HCT116 (cell line): Measurements from ENCODE around the gene PLCL2. TPM values are rescaled to one million over a fixed set of nuclear protein-coding genes. Genes with fewer than 3 reads are reported as not detected.

Experiments used
- ATAC-seq: fragments of 200-7000 bp; cut with Tn5 transposase; 2 replicates; pipeline ENCODE4 v1.9.1; 2020; ENCODE audit warnings: mild to moderate bottlenecking, moderate library complexity
- BruUV-seq: library from RNA; stranded (reverse); fragments of 400-500 nt; replicated peaks from 2 replicates; lab custom pipeline; 2021; lab: Mats Ljungman, UMichigan
- CTCF ChIA-PET: fragments of 300-600 bp; sonication (Branson Sonifier 250); formaldehyde crosslinking; loops from one replicate; lab custom pipeline; 2021; ENCODE audit warnings: antibody characterized with exemption; lab: Charles Lee
- POLR2A ChIA-PET: fragments of 300-600, 350-600 bp; sonication (Branson Sonifier 250); formaldehyde crosslinking; loops from one replicate; lab custom pipeline; 2021; ENCODE audit warnings: antibody characterized with exemption; lab: Charles Lee
- RAD21 ChIA-PET, 2 experiments: fragments of 300-600 bp; sonication (Branson Sonifier 250); formaldehyde crosslinking; loops; one replicate each; lab custom pipeline; 2023; ENCODE audit warnings: low total read pairs in 2 of 2; ENCODE audit not compliant: uncharacterized antibody in 2 of 2, unreplicated experiment in 2 of 2, low non-redundant PET in 1 of 2; lab: Charles Lee
- DNase-seq: peaks from one replicate; pipeline ENCODE4 v3.0.0-alpha.2; 2010; ENCODE audit warnings: low read depth, low spot score
- H2AFZ ChIP-seq: fragments of 200-600 bp; shearing (Covaris generic), sonication (generic); 2 replicates; pipeline ENCODE4 v1.6.1; 2017; ENCODE audit warnings: low read depth, mixed run types, mixed read lengths, antibody characterized with exemption, low read length; ENCODE audit not compliant: poor library complexity, severe bottlenecking
- H3K27ac ChIP-seq: 2 replicates; pipeline ENCODE4 v1.5.1; 2012; ENCODE audit warnings: low read depth, low read length
- H3K27me3 ChIP-seq: fragments of 200-600 bp; sonication (generic); 2 replicates; pipeline ENCODE4 v1.6.1; 2016; ENCODE audit warnings: mixed run types, low read length, mixed read lengths; ENCODE audit not compliant: insufficient read depth
- H3K36me3 ChIP-seq, 2 experiments: fragments of 200-500 bp in 1 of 2; fragments of 200-600 bp in 1 of 2; sonication (Bioruptor generic) in 1 of 2; sonication (generic) in 1 of 2; 2 replicates each; pipeline versions ENCODE4 v1.5.1 to v1.6.1; 2014 to 2016; ENCODE audit warnings: low read length in 2 of 2, inconsistent platforms in 1 of 2, mixed read lengths in 1 of 2, mixed run types in 1 of 2; ENCODE audit not compliant: insufficient read depth in 2 of 2, control insufficient read depth in 1 of 2
- H3K4me1 ChIP-seq, 2 experiments: fragments of 200-600 bp in 1 of 2; sonication (generic) in 1 of 2; 2 replicates each; pipeline versions ENCODE4 v1.5.1 to v1.6.1; 2012 to 2017; ENCODE audit warnings: low read length in 2 of 2, inconsistent platforms in 1 of 2, mild to moderate bottlenecking in 1 of 2, mixed read lengths in 1 of 2, mixed run types in 1 of 2, moderate library complexity in 1 of 2; ENCODE audit not compliant: insufficient read depth in 2 of 2, control insufficient read depth in 1 of 2
- H3K4me2 ChIP-seq: fragments of 200-600 bp; sonication (generic); 2 replicates; pipeline ENCODE4 v1.6.1; 2017; ENCODE audit warnings: mixed run types, low read length, mixed read lengths
- H3K4me3 ChIP-seq, 2 experiments: fragments of 200-600 bp in 1 of 2; sonication (generic) in 1 of 2; replicated peaks in 1 of 2; 2 replicates each; pipeline ENCODE4 v1.5.1; 2011 to 2016; ENCODE audit warnings: low read length in 2 of 2, control low read depth in 1 of 2, low read depth in 1 of 2, mild to moderate bottlenecking in 1 of 2, mixed read lengths in 1 of 2, mixed run types in 1 of 2
- H3K79me2 ChIP-seq: fragments of 200-600 bp; sonication (generic); 2 replicates; pipeline ENCODE4 v1.6.1; 2017; ENCODE audit warnings: mild to moderate bottlenecking, mixed run types, low read length, moderate library complexity, mixed read lengths; ENCODE audit not compliant: insufficient read depth
- H3K9ac ChIP-seq: fragments of 200-600 bp; sonication (generic); 2 replicates; pipeline ENCODE4 v1.6.1; 2016; ENCODE audit warnings: low read length, mixed read lengths
- H3K9me2 ChIP-seq: fragments of 200-600 bp; sonication (generic), shearing (Covaris generic); 2 replicates; pipeline ENCODE4 v1.6.1; 2017; ENCODE audit warnings: mixed run types, mild to moderate bottlenecking, moderate library complexity; ENCODE audit not compliant: insufficient read depth
- H3K9me3 ChIP-seq, 2 experiments: fragments of 200-500 bp in 1 of 2; fragments of 200-600 bp in 1 of 2; sonication (Bioruptor generic) in 1 of 2; sonication (generic) in 1 of 2; 2 replicates each; pipeline ENCODE4 v1.6.1; 2014 to 2017; ENCODE audit warnings: low read length in 2 of 2, mixed read lengths in 2 of 2, inconsistent platforms in 1 of 2, low read depth in 1 of 2, mild to moderate bottlenecking in 1 of 2, mixed run types in 1 of 2, moderate library complexity in 1 of 2; ENCODE audit not compliant: control insufficient read depth in 1 of 2, insufficient read depth in 1 of 2
- H4K20me1 ChIP-seq: fragments of 200-600 bp; sonication (generic), shearing (Covaris generic); 2 replicates; pipeline ENCODE4 v1.6.1; 2017; ENCODE audit warnings: mixed run types, mild to moderate bottlenecking, moderate library complexity; ENCODE audit not compliant: insufficient read depth
- CBX3 ChIP-seq: IDR thresholded peaks from 2 replicates; pipeline ENCODE4 v1.6.1; 2012; ENCODE audit warnings: low read depth
- CEBPB ChIP-seq: IDR thresholded peaks from 2 replicates; pipeline ENCODE4 v1.6.1; 2012; ENCODE audit warnings: low read depth
- CTCF ChIP-seq, 3 experiments: fragments of 200-600 bp in 1 of 3; sonication (generic) in 1 of 3; IDR thresholded peaks in 2 of 3; conservative IDR thresholded peaks in 1 of 3; 2 replicates each; pipeline ENCODE4 v1.5.1; 2012 to 2017; ENCODE audit warnings: low read depth in 2 of 3, low read length in 2 of 3, antibody characterized with exemption in 1 of 3, borderline replicate concordance in 1 of 3, control low read depth in 1 of 3, mild to moderate bottlenecking in 1 of 3, mixed read lengths in 1 of 3, mixed run types in 1 of 3, moderate library complexity in 1 of 3; ENCODE audit not compliant: insufficient read depth in 1 of 3
- ELF1 ChIP-seq: IDR thresholded peaks from 2 replicates; pipeline ENCODE4 v1.6.1; 2012; ENCODE audit warnings: low read depth, borderline replicate concordance
- EZH2 ChIP-seq: fragments of 200-600 bp; sonication (generic); IDR thresholded peaks from 2 replicates; pipeline ENCODE4 v1.6.1; 2017; ENCODE audit warnings: antibody characterized with exemption, mixed run types
- JUND ChIP-seq: IDR thresholded peaks from 2 replicates; pipeline ENCODE4 v1.6.1; 2012
- POLR2A ChIP-seq: IDR thresholded peaks from 2 replicates; pipeline ENCODE4 v1.7.0; 2011; ENCODE audit warnings: borderline replicate concordance; ENCODE audit not compliant: insufficient read depth, insufficient read length; ENCODE audit errors: extremely low read depth
- POLR2AphosphoS5 ChIP-seq: IDR thresholded peaks from 2 replicates; pipeline ENCODE4 v1.6.1; 2011; ENCODE audit warnings: mild to moderate bottlenecking, low read depth, low read length, moderate library complexity
- RAD21 ChIP-seq: IDR thresholded peaks from 2 replicates; pipeline ENCODE4 v1.6.1; 2012; ENCODE audit warnings: low read depth, mild to moderate bottlenecking
- REST ChIP-seq: IDR thresholded peaks from 2 replicates; pipeline ENCODE4 v1.6.1; 2012; ENCODE audit warnings: low read depth
- SIN3A ChIP-seq: IDR thresholded peaks from 2 replicates; pipeline ENCODE4 v1.6.1; 2012; ENCODE audit warnings: low read depth
- SP1 ChIP-seq: IDR thresholded peaks from 2 replicates; pipeline ENCODE4 v1.6.1; 2012; ENCODE audit warnings: low read depth
- SRF ChIP-seq: IDR thresholded peaks from 2 replicates; pipeline ENCODE4 v1.6.1; 2012; ENCODE audit warnings: low read depth
- TCF7L2 ChIP-seq: IDR thresholded peaks from 2 replicates; pipeline ENCODE4 v1.7.0; 2011; ENCODE audit warnings: borderline replicate concordance, inconsistent platforms; ENCODE audit not compliant: insufficient read depth, insufficient read length; ENCODE audit errors: extremely low read depth
- YY1 ChIP-seq: IDR thresholded peaks from 2 replicates; pipeline ENCODE4 v1.6.1; 2011; ENCODE audit warnings: low read length, low read depth, moderate library complexity, mild to moderate bottlenecking; ENCODE audit not compliant: insufficient replicate concordance; ENCODE audit errors: extremely low read depth
- ZBTB33 ChIP-seq: IDR thresholded peaks from 2 replicates; pipeline ENCODE4 v1.6.1; 2011; ENCODE audit warnings: mild to moderate bottlenecking, low read length, moderate library complexity; ENCODE audit not compliant: insufficient replicate concordance; ENCODE audit errors: extremely low read depth
- ZFX ChIP-seq: fragments of 450-650 bp; IDR thresholded peaks from 2 replicates; pipeline ENCODE4 v1.6.1; 2017
- ZNF274 ChIP-seq: fragments of 200-500 bp; sonication (Bioruptor generic); IDR thresholded peaks from 2 replicates; pipeline ENCODE4 v1.6.1; 2014; ENCODE audit warnings: mild to moderate bottlenecking, low read depth, low read length, inconsistent platforms
- intact Hi-C: fragments of 100-400 bp; cut with micrococcal nuclease; formaldehyde crosslinking; loops from 2 replicates; pipeline ENCODE4 v1.10.0; 2022
- total RNA-seq: library from RNA; stranded (reverse); gene quantifications from one replicate; pipeline ENCODE4 v1.2.1, GENCODE V29; 2021; ENCODE audit not compliant: unreplicated experiment

PLCL2 gene
- total RNA-seq, 1 experiment from 2014 or later = 2.2 TPM

- no peak for TF ChIP-seq ZNF274
Observed at GRCh38 chr3:16936676-16937230, 52.0 kb downstream of the PLCL2 start (continued).

- H3K36me3 ChIP-seq = no peaks in the 10 kb centered on the region
- ChIA-PET CTCF (no interaction called here), POLR2A (no interaction called here), RAD21 (no interaction called here)
- intact Hi-C loops = no loop called here
- no peaks in the 10 kb centered on the region for H3K9me3 ChIP-seq
- no peak overlapping the region for H3K9ac ChIP-seq
- H3K9me2 ChIP-seq = no peaks in the 10 kb centered on the region
- H3K4me1 ChIP-seq = no peaks in the 10 kb centered on the region
- DNase-seq (no peak), ATAC-seq (no peak)
- no peaks in the 10 kb centered on the region for H3K27me3 ChIP-seq
- H4K20me1 ChIP-seq = no peaks in the 10 kb centered on the region
- H3K79me2 ChIP-seq = no peaks in the 10 kb centered on the region
- H2AFZ ChIP-seq = no peak overlapping the region
- no TSS peak for BruUV-seq
- H3K4me2 ChIP-seq = no peak overlapping the region
- no peak overlapping the region for H3K4me3 ChIP-seq
- H3K27ac ChIP-seq = no peak overlapping the region
- no peak for TF ChIP-seq ELF1
- TF ChIP-seq SRF = no peak
- no peak for TF ChIP-seq TCF7L2
- no peak for TF ChIP-seq CEBPB
- no peak for TF ChIP-seq RAD21
- TF ChIP-seq ZBTB33 = no peak
- no peak for TF ChIP-seq REST
- no peak for TF ChIP-seq SP1
- TF ChIP-seq POLR2AphosphoS5 = no peak
- TF ChIP-seq ZFX = no peak
- TF ChIP-seq CBX3 = no peak
- TF ChIP-seq JUND = no peak
- TF ChIP-seq SIN3A = no peak
- TF ChIP-seq CTCF (IDR thresholded peaks at IDR 0.05 in 2 of 3, conservative IDR thresholded peaks at IDR 0.05 in 1 of 3; ENCODE audit: borderline replicate concordance in 1 of 3, insufficient read depth in 1 of 3, low read depth in 2 of 3, low read length in 2 of 3) = no peak
- TF ChIP-seq YY1 = no peak
- TF ChIP-seq ZNF274 = no peak
- TF ChIP-seq EZH2 = no peak
- TF ChIP-seq POLR2A = no peak
- TF ChIP-seq, all 23 proteins: peak for 0
Observed at GRCh38 chr3:16937326-16937845, 52.6 kb downstream of the PLCL2 start.
